HepG2 (cell line): ENCODE results near the gene CYTH1. TPM values are rescaled to one million over a fixed set of nuclear protein-coding genes. Genes with fewer than 3 reads are reported as not detected.

ENCODE experiments used
- ATAC-seq: fragments of 200-7000 bp; cut with Tn5 transposase; 3 replicates; pipeline ENCODE4 v1.9.1; 2020; ENCODE audit warnings: mild to moderate bottlenecking, moderate library complexity
- BruUV-seq: library from RNA; stranded (reverse); fragments of 400-500 nt; replicated peaks from 2 replicates; lab custom pipeline; 2021; lab: Mats Ljungman, UMichigan
- CTCF ChIA-PET: fragments of 300-600 bp; formaldehyde crosslinking; extraction: SDS; loops from one replicate; lab custom pipeline; 2021; ENCODE audit warnings: low total read pairs, inconsistent platforms, low intra/inter-chr PET ratio; lab: Yijun Ruan, JAX
- POLR2A ChIA-PET: fragments of 350-600 bp; sonication (Branson Sonifier 250); formaldehyde crosslinking; loops from one replicate; lab custom pipeline; 2020; ENCODE audit warnings: antibody characterized with exemption, inconsistent platforms; lab: Yijun Ruan, JAX
- DNase-seq: peaks from one replicate; pipeline ENCODE4 v3.0.0-alpha.2; 2015; ENCODE audit warnings: low spot score
- FAIRE-seq: peaks from 3 replicates; lab custom pipeline; 2011; peaks lifted over from hg19 to GRCh38; lab: Jason Lieb, UNC
- H2AFZ ChIP-seq: one replicate; pipeline ENCODE4 v1.6.1; 2011; ENCODE audit warnings: low read length, inconsistent platforms
- H3K27ac ChIP-seq: fragments of 300-600 bp; 3 replicates; pipeline ENCODE4 v1.8.0; 2011; ENCODE audit warnings: mixed run types, mild to moderate bottlenecking, mixed read lengths, low read length, inconsistent platforms; ENCODE audit not compliant: insufficient read depth; ENCODE audit errors: extremely low read length
- H3K27me3 ChIP-seq, 2 experiments: fragments of 200-600 bp in 1 of 2; 2 replicates in 1 of 2; 3 replicates in 1 of 2; pipeline versions ENCODE4 v1.6.0 to v1.8.0; 2011; ENCODE audit warnings: low read length in 2 of 2, mild to moderate bottlenecking in 2 of 2, moderate library complexity in 2 of 2, inconsistent platforms in 1 of 2; ENCODE audit not compliant: insufficient read depth in 2 of 2, control insufficient read depth in 1 of 2
- H3K36me3 ChIP-seq, 2 experiments: fragments of 200-600 bp in 1 of 2; replicated peaks in 1 of 2; 2 replicates in 1 of 2; 3 replicates in 1 of 2; pipeline versions ENCODE4 v1.5.1 to v1.8.0; 2011; ENCODE audit warnings: low read length in 2 of 2, inconsistent platforms in 1 of 2; ENCODE audit not compliant: insufficient read depth in 2 of 2, control insufficient read depth in 1 of 2
- H3K4me1 ChIP-seq: 2 replicates; pipeline ENCODE4 v1.5.1; 2012; ENCODE audit warnings: low read length, inconsistent platforms; ENCODE audit not compliant: insufficient read depth
- H3K4me2 ChIP-seq: 2 replicates; pipeline ENCODE4 v1.6.0; 2011; ENCODE audit warnings: low read depth, low read length, inconsistent platforms
- H3K4me3 ChIP-seq, 3 experiments: fragments of 200-600 bp in 1 of 3; sonication (generic), shearing (Covaris generic) in 1 of 3; replicated peaks in 1 of 3; 2 replicates each; pipeline ENCODE4 v1.5.1; 2011 to 2016; ENCODE audit warnings: low read length in 3 of 3, inconsistent platforms in 2 of 3, low read depth in 2 of 3, mild to moderate bottlenecking in 2 of 3, control low read depth in 1 of 3, mixed read lengths in 1 of 3; ENCODE audit not compliant: insufficient read depth in 1 of 3
- H3K79me2 ChIP-seq: one replicate; pipeline ENCODE4 v1.6.1; 2011; ENCODE audit warnings: low read length, inconsistent platforms; ENCODE audit not compliant: insufficient read depth
- H3K9ac ChIP-seq: 2 replicates; pipeline ENCODE4 v1.6.0; 2011; ENCODE audit warnings: mild to moderate bottlenecking, low read depth, low read length, inconsistent platforms; ENCODE audit not compliant: insufficient read depth
- H3K9me3 ChIP-seq: 2 replicates; pipeline ENCODE4 v1.5.1; 2012; ENCODE audit warnings: mild to moderate bottlenecking, low read length
- H4K20me1 ChIP-seq: 2 replicates; pipeline ENCODE4 v1.6.0; 2011; ENCODE audit warnings: inconsistent platforms, mild to moderate bottlenecking, low read length, moderate library complexity; ENCODE audit not compliant: insufficient read depth
- REXO4 ChIP-seq: sonication (generic); formaldehyde crosslinking; IDR thresholded peaks from 2 replicates; pipeline ENCODE4 v1.8.0; 2022; ENCODE audit warnings: missing genetic modification reagents, mild to moderate bottlenecking, borderline replicate concordance
- SMARCC2 ChIP-seq: fragments of 450-650 bp; IDR thresholded peaks from 2 replicates; pipeline ENCODE4 v1.6.1; 2017; ENCODE audit warnings: antibody characterized with exemption, mild to moderate bottlenecking
- ZNF282 ChIP-seq: fragments of 450-650 bp; IDR thresholded peaks from 2 replicates; pipeline ENCODE4 v1.6.1; 2018; ENCODE audit not compliant: partially characterized antibody
- ZNF331 ChIP-seq: sonication (generic); formaldehyde crosslinking; IDR thresholded peaks from 2 replicates; pipeline ENCODE4 v1.4.0; 2020; ENCODE audit warnings: missing genetic modification reagents
- ZXDC ChIP-seq: sonication (generic); formaldehyde crosslinking; IDR thresholded peaks from 2 replicates; pipeline ENCODE4 v1.5.0; 2020; ENCODE audit warnings: mild to moderate bottlenecking, missing genetic modification reagents
- WGBS: methylation state at CpG from one replicate; pipeline ENCODE4 v1.1.6; 2017; ENCODE audit warnings: low lambda C conversion rate; 5-methylcytosine and 5-hydroxymethylcytosine counted together
- in situ Hi-C: cut with HindIII; loops from 2 replicates; pipeline ENCODE4 v1.10.0; 2017; ENCODE audit warnings: low pct_unique_long_range_greater_than_20kb; ENCODE audit not compliant: extremely low pct_ligation_motif_present
- intact Hi-C: fragments of 100-400 bp; cut with micrococcal nuclease; formaldehyde crosslinking; loops from one replicate; pipeline ENCODE4 v1.10.0; 2022; ENCODE audit not compliant: unreplicated experiment
- polyA plus RNA-seq, 8 experiments: library from polyadenylated mRNA; depleted of rRNA in 3 of 8; stranded (reverse) in 7 of 8; unstranded in 1 of 8; fragments of >200 nt; fragmentation: Illumina TruSeq in 4 of 8; extraction: Trizol in 4 of 8; gene quantifications; 2 replicates each; pipeline versions ENCODE4 v1.2.1 to v1.2.3, GENCODE V29; 2011 to 2016; ENCODE audit warnings: low read depth in 4 of 8, missing spikeins in 1 of 8, mixed read lengths in 1 of 8; ENCODE audit not compliant: insufficient read depth in 1 of 8
- total RNA-seq, 5 experiments: library from RNA; depleted of rRNA; stranded (reverse); fragments of >200 nt; fragmentation: Illumina TruSeq; extraction: Trizol; gene quantifications; 2 replicates each; pipeline ENCODE4 v1.2.3, GENCODE V29; 2016; ENCODE audit warnings: low read depth in 1 of 5
- TF ChIP-seq, protein P1 (sequence below): sonication (generic); formaldehyde crosslinking; IDR thresholded peaks from 2 replicates; pipeline ENCODE4 v1.4.0; 2020; ENCODE audit warnings: missing genetic modification reagents

Gene CYTH1
- total and polyA plus RNA-seq, 2 of the 13 experiments (the other 11 are each of a cell fraction or from before 2014, with no cell fraction given), result 20.1 to 48.9 TPM

- H3K27ac ChIP-seq, result no peak overlapping the region
- in situ Hi-C loops, result no loop called here
- DNase-seq (no peak), FAIRE-seq (no peak), ATAC-seq (no peak)
- ChIA-PET CTCF (no interaction called here), POLR2A (interaction anchor here (1.2 kb wide), 1 partner anchor 8 kb away, joined by 3 read pairs; no protein-coding TSS in a partner anchor)
- peaks cover 59% of the 10 kb centered on the region for H3K79me2 ChIP-seq
- H3K9me3 ChIP-seq, result no peaks in the 10 kb centered on the region
- no peaks in the 10 kb centered on the region for H3K27me3 ChIP-seq
- no peaks in the 10 kb centered on the region for H3K36me3 ChIP-seq
- no peak overlapping the region for H3K9ac ChIP-seq
- H2AFZ ChIP-seq, result no peak overlapping the region
- TF ChIP-seq REXO4, result no peak
- no peak for TF ChIP-seq SMARCC2
- TF ChIP-seq ZNF331, result no peak
- TF ChIP-seq ZNF282, result no peak
- TF ChIP-seq, protein P1, sequence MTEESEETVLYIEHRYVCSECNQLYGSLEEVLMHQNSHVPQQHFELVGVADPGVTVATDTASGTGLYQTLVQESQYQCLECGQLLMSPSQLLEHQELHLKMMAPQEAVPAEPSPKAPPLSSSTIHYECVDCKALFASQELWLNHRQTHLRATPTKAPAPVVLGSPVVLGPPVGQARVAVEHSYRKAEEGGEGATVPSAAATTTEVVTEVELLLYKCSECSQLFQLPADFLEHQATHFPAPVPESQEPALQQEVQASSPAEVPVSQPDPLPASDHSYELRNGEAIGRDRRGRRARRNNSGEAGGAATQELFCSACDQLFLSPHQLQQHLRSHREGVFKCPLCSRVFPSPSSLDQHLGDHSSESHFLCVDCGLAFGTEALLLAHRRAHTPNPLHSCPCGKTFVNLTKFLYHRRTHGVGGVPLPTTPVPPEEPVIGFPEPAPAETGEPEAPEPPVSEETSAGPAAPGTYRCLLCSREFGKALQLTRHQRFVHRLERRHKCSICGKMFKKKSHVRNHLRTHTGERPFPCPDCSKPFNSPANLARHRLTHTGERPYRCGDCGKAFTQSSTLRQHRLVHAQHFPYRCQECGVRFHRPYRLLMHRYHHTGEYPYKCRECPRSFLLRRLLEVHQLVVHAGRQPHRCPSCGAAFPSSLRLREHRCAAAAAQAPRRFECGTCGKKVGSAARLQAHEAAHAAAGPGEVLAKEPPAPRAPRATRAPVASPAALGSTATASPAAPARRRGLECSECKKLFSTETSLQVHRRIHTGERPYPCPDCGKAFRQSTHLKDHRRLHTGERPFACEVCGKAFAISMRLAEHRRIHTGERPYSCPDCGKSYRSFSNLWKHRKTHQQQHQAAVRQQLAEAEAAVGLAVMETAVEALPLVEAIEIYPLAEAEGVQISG (CRISPR knock-in tag), result no peak
- TF ChIP-seq ZXDC (CRISPR knock-in tag), result no peak
- H3K4me2 ChIP-seq, result no peak overlapping the region
- no peak overlapping the region for H3K4me3 ChIP-seq
- peaks cover 50% of the 10 kb centered on the region for H4K20me1 ChIP-seq
- 91% methylated on average over 6 of the region's 6 CpGs for WGBS
- H3K4me1 ChIP-seq, result peaks cover 47% of the 10 kb centered on the region
- intact Hi-C loops, result no loop called here
- BruUV-seq, result no TSS peak
These were observed 56.5 kb downstream of the CYTH1 start for GRCh38 chr17:78725448-78726021.
